ENCODE data around the gene KRT32.

Gene KRT32

GRCh38 chr17:41491476-41491875 lies 24.3 kb upstream of the KRT32 start:
- DNase-seq (ENCODE audit: extremely low read depth, low read depth) = no peak
- TF ChIP-seq, protein P1, sequence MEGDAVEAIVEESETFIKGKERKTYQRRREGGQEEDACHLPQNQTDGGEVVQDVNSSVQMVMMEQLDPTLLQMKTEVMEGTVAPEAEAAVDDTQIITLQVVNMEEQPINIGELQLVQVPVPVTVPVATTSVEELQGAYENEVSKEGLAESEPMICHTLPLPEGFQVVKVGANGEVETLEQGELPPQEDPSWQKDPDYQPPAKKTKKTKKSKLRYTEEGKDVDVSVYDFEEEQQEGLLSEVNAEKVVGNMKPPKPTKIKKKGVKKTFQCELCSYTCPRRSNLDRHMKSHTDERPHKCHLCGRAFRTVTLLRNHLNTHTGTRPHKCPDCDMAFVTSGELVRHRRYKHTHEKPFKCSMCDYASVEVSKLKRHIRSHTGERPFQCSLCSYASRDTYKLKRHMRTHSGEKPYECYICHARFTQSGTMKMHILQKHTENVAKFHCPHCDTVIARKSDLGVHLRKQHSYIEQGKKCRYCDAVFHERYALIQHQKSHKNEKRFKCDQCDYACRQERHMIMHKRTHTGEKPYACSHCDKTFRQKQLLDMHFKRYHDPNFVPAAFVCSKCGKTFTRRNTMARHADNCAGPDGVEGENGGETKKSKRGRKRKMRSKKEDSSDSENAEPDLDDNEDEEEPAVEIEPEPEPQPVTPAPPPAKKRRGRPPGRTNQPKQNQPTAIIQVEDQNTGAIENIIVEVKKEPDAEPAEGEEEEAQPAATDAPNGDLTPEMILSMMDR (IDR thresholded peaks at IDR 0.05; ENCODE audit: low read depth, low read length) = no peak

- TF ChIP-seq, protein P1 (IDR thresholded peaks at IDR 0.05; ENCODE audit: low read depth, low read length) = no peak
- no peak for DNase-seq (ENCODE audit: extremely low read depth, low read depth)
Observed at GRCh38 chr17:41490000-41490990, 23.1 kb upstream of the KRT32 start.

DNA sequence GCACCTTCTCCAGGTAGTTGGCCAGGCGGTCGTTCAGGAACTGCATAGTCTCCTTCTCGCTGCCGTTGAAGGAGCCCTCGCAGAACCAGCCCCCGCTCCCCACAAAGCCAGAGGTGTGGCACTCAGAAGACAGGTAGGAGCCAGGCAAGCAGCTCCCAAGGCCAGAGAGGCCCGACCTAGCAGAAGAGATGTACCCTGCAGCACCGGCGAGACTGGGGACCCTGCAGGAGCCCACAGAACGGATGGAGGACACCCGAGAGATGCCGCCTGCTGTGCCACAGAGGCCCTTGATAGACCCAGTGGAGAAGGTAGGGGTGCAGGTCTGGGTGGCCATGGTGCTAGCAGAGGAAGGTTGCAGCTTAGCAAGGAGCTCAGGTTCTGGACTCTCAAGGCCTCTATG lies 22.3 kb upstream of the KRT32 start, which contains the start of gene KRT36:
TSS of gene KRT36 (minus strand) at position 380 of the 400 bp plus-strand sequence. CDS start at position 334, 46 bp downstream.
- DNase-seq (ENCODE audit: extremely low read depth, low read depth) = no peak
- TF ChIP-seq, protein P1 (IDR thresholded peaks at IDR 0.05; ENCODE audit: low read depth, low read length) = no peak

DNA sequence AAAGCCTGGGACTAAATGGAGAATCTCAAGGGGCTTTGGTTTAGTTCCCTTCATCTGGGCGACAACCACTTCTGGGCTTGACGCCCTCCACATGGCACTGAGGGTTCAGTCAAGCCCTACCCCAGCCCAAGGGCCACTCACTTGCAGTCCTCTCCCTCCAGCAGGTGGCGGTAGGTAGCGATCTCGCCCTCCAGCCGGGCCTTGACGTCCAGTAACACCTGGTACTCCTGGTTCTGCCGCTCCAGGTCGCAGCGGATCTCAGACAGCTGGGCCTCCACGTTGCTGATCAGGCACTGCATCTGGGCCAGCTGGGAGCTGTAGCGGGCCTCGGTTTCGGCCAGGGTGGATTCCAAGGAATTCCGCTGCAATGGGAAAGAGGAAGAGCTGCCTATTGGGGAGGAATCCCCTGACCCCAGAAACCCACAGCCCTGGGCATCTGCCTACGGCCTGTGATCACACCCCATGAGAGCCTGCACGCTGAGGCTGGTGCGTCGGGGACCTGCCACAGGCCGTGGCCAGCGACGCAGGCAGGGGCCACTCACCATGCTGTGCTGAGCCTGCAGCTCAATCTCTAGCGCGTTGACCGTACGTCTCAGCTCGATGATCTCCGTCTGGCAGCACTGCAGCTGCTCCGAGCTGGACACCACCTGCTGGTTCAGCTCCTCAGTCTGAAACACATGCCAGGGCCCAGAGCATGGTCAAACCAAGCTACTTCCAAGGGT lies 19.8 kb upstream of the KRT32 start:
- no peak for DNase-seq (ENCODE audit: extremely low read depth, low read depth)
- TF ChIP-seq, protein P1 (IDR thresholded peaks at IDR 0.05; ENCODE audit: low read depth, low read length) = peak; percentile 4

- TF ChIP-seq, protein P1 (IDR thresholded peaks at IDR 0.05; ENCODE audit: low read depth, low read length) = no peak
- DNase-seq (ENCODE audit: extremely low read depth, low read depth) = no peak
Observed at GRCh38 chr17:41486316-41486715, 19.1 kb upstream of the KRT32 start.

DNA sequence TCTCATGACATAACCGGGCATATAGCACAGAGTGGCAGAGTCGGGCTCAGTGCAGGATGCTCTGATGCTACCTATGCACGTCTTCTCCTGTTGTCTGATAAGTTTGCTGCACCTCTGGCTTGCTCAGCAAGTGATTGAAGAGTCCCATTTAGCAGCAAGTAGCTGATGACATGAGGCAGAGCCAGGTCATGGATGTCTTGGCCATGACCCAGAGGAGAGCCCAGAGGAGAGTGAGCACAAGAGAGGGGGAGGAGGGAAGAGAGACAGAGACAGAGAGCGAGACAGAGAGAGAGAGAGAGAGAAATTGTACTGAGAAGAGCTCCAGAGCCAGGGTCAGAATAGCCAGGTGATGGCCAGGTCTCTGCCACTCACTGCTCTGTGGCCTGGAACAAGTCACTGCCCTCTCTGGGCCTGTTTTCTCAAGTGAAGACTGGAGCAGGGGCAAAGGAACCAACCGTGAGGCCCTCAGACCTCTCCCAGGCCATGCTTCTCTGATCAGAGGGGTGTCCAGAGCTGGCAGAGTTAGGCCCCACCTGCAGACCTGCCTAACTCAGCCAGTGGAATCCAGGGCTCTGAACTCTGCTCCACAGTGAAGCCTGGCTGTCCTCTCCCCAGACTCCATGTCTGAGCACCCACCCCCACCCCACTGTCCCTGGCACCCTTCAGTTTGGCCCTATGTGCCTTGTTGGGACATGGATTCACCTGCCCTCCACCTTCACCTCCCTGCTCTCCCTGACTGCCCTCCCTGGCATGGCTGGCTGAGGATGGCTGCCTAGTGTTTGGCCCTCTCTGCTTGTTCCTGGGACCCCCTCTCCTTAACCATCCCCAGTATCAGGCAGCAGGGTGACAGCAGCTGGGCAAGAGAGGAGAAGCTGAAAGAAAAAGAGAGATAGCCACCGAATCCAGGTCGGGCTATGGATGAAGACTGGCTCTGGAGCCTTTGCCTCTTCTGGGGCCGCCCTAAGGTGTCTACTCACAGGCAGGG lies 18.0 kb upstream of the KRT32 start:
- no peak for DNase-seq (ENCODE audit: extremely low read depth, low read depth)
- TF ChIP-seq, protein P1 (IDR thresholded peaks at IDR 0.05; ENCODE audit: low read depth, low read length) = no peak

Measured in AG09319 (cell line).